K562 (cell line): ENCODE results near the gene IL27RA. TPM values are rescaled to one million over a fixed set of nuclear protein-coding genes. Genes with fewer than 3 reads are reported as not detected.

Source experiments
- ATAC-seq: fragments of 200-7000 bp; cut with Tn5 transposase; 3 replicates; pipeline ENCODE4 v1.9.1; 2020; ENCODE audit warnings: moderate library complexity
- BruUV-seq: library from RNA; stranded (reverse); fragments of 400-500 nt; replicated peaks from 2 replicates; lab custom pipeline; 2021; lab: Mats Ljungman, UMichigan
- CTCF ChIA-PET: fragments of 300-600 bp; formaldehyde crosslinking; extraction: SDS; loops from one replicate; lab custom pipeline; 2021; ENCODE audit warnings: low intra/inter-chr PET ratio; lab: Yijun Ruan, JAX
- POLR2A ChIA-PET: fragments of 300-600, 350-650 bp; sonication (Branson Sonifier 250); formaldehyde crosslinking; extraction: SDS; loops from one replicate; lab custom pipeline; 2021; ENCODE audit warnings: antibody characterized with exemption, inconsistent platforms; lab: Yijun Ruan, JAX
- DNase-seq, 4 experiments: peaks; one replicate each; pipeline versions ENCODE4 v3.0.0 to v3.0.0-alpha.2; 2011 to 2018; ENCODE audit warnings: low spot score in 3 of 4, mixed read lengths in 3 of 4; ENCODE audit errors: extremely low read depth in 1 of 4
- FAIRE-seq: peaks from 2 replicates; lab custom pipeline; 2011; peaks lifted over from hg19 to GRCh38; lab: Jason Lieb, UNC
- H2AFZ ChIP-seq: 2 replicates; pipeline ENCODE4 v1.6.0; 2011; ENCODE audit warnings: low read depth, low read length, control low read depth, inconsistent platforms
- H3K27ac ChIP-seq: fragments of 200-600 bp; 3 replicates; pipeline ENCODE4 v1.8.0; 2011; ENCODE audit warnings: low read depth, mild to moderate bottlenecking, control low read depth, inconsistent platforms, low read length, moderate library complexity, mixed read lengths; ENCODE audit errors: extremely low read depth
- H3K27me3 ChIP-seq, 2 experiments: fragments of 300-600 bp in 1 of 2; 2 replicates in 1 of 2; 3 replicates in 1 of 2; pipeline versions ENCODE4 v1.6.0 to v1.8.0; 2011; ENCODE audit warnings: inconsistent platforms in 2 of 2, low read length in 2 of 2, mild to moderate bottlenecking in 1 of 2, mixed read lengths in 1 of 2, moderate library complexity in 1 of 2; ENCODE audit not compliant: control insufficient read depth in 2 of 2, insufficient read depth in 2 of 2
- H3K36me3 ChIP-seq: fragments of 300-600 bp; 3 replicates; pipeline ENCODE4 v1.8.0; 2011; ENCODE audit warnings: mild to moderate bottlenecking, low read length, inconsistent platforms; ENCODE audit not compliant: control insufficient read depth, insufficient read depth
- H3K4me1 ChIP-seq, 2 experiments: fragments of 200-600 bp in 1 of 2; replicated peaks in 1 of 2; 2 replicates in 1 of 2; 3 replicates in 1 of 2; pipeline versions ENCODE4 v1.5.1 to v1.8.0; 2011; ENCODE audit warnings: inconsistent platforms in 2 of 2, low read length in 2 of 2, mild to moderate bottlenecking in 1 of 2, mixed read lengths in 1 of 2, moderate library complexity in 1 of 2; ENCODE audit not compliant: control insufficient read depth in 2 of 2, insufficient read depth in 2 of 2
- H3K4me2 ChIP-seq: 2 replicates; pipeline ENCODE4 v1.6.1; 2011; ENCODE audit warnings: low read length, control low read depth, inconsistent platforms, mixed read lengths; ENCODE audit not compliant: insufficient read depth
- H3K4me3 ChIP-seq: fragments of 200-600 bp; sonication (generic), shearing (Covaris generic); 2 replicates; pipeline ENCODE4 v1.5.1; 2016; ENCODE audit warnings: control low read depth, inconsistent platforms
- H3K79me2 ChIP-seq: fragments of 200-600 bp; 3 replicates; pipeline ENCODE4 v1.8.0; 2011; ENCODE audit warnings: low read length, inconsistent platforms; ENCODE audit not compliant: control insufficient read depth, insufficient read depth
- H3K9ac ChIP-seq, 2 experiments: 2 replicates each; pipeline versions ENCODE4 v1.6.0 to v1.6.1; 2011; ENCODE audit warnings: low read depth in 2 of 2, low read length in 2 of 2, control low read depth in 1 of 2, inconsistent platforms in 1 of 2, mild to moderate bottlenecking in 1 of 2, mixed read lengths in 1 of 2; ENCODE audit not compliant: insufficient read depth in 1 of 2
- H3K9me1 ChIP-seq: one replicate; pipeline ENCODE4 v1.6.0; 2011; ENCODE audit warnings: inconsistent platforms, mild to moderate bottlenecking, low read length, moderate library complexity; ENCODE audit not compliant: control insufficient read depth, insufficient read depth
- H3K9me3 ChIP-seq: replicated peaks from 2 replicates; pipeline ENCODE4 v1.5.1; 2011; ENCODE audit warnings: low read depth, low read length, inconsistent platforms; ENCODE audit not compliant: control insufficient read depth, insufficient read depth
- H4K20me1 ChIP-seq: replicated peaks from 2 replicates; pipeline ENCODE4 v1.6.1; 2011; ENCODE audit warnings: low read length, inconsistent platforms, mixed read lengths; ENCODE audit not compliant: control insufficient read depth, insufficient read depth
- ARID2 ChIP-seq: fragments of 450-650 bp; IDR thresholded peaks from 2 replicates; pipeline ENCODE4 v1.6.1; 2017; ENCODE audit warnings: antibody characterized with exemption, mild to moderate bottlenecking
- CHCHD3 ChIP-seq: fragments of 250-450 bp; sonication (Bioruptor Pico); IDR thresholded peaks from 2 replicates; pipeline ENCODE4 v2.1.2; 2022; ENCODE audit warnings: mild to moderate bottlenecking
- CREB3L1 ChIP-seq: fragments of 450-650 bp; IDR thresholded peaks from 2 replicates; pipeline ENCODE4 v1.6.1; 2014; ENCODE audit warnings: low read depth, mild to moderate bottlenecking, moderate library complexity, borderline replicate concordance
- GABPA ChIP-seq: fragments of 200-800 bp; sonication (Bioruptor generic); conservative IDR thresholded peaks from 2 replicates; pipeline ENCODE4 v1.6.1; 2016; ENCODE audit warnings: low read depth, missing genetic modification characterization, missing compliant biosample characterization
- HMGXB4 ChIP-seq: sonication (generic); formaldehyde crosslinking; IDR thresholded peaks from 2 replicates; pipeline ENCODE4 v1.8.1; 2023; ENCODE audit warnings: mild to moderate bottlenecking, missing genetic modification reagents
- JUNB ChIP-seq: fragments of 450-650 bp; formaldehyde crosslinking; conservative IDR thresholded peaks from 2 replicates; pipeline ENCODE4 v1.4.0; 2020; ENCODE audit warnings: mild to moderate bottlenecking
- MBD2 ChIP-seq: sonication (generic); IDR thresholded peaks from 2 replicates; pipeline ENCODE4 v1.6.1; 2016; ENCODE audit warnings: low read depth, borderline replicate concordance
- MTA3 ChIP-seq: fragments of 450-650 bp; formaldehyde crosslinking; IDR thresholded peaks from 2 replicates; pipeline ENCODE4 v1.6.1; 2017; ENCODE audit warnings: mild to moderate bottlenecking, borderline replicate concordance
- PURB ChIP-seq: sonication (generic); formaldehyde crosslinking; IDR thresholded peaks from 2 replicates; pipeline ENCODE4 v1.9.0; 2021; ENCODE audit warnings: low read depth, mild to moderate bottlenecking, missing genetic modification reagents
- SNRNP70 ChIP-seq: fragments of 200-400 bp; formaldehyde crosslinking; optimal IDR thresholded peaks from 2 replicates; pipeline ENCODE3; 2017; ENCODE audit warnings: low read depth, low read length
- SREBF1 ChIP-seq: fragments of 150-350 bp; IDR thresholded peaks from 2 replicates; pipeline ENCODE4 v1.6.1; 2014; ENCODE audit warnings: antibody characterized with exemption, low read depth, low read length, borderline replicate concordance
- TCF3 ChIP-seq: sonication (generic); formaldehyde crosslinking; IDR thresholded peaks from 2 replicates; pipeline ENCODE4 v1.4.0; 2020; ENCODE audit warnings: mild to moderate bottlenecking, missing genetic modification reagents
- VEZF1 ChIP-seq: fragments of 200-800 bp; sonication (Bioruptor generic); IDR thresholded peaks from 2 replicates; pipeline ENCODE4 v1.6.1; 2017; ENCODE audit warnings: missing genetic modification characterization, missing compliant biosample characterization
- ZNF655 ChIP-seq: fragments of 250-450 bp; sonication (Bioruptor Pico); IDR thresholded peaks from 2 replicates; pipeline ENCODE4 v1.5.0; 2021
- ZNF764 ChIP-seq: fragments of 250-450 bp; sonication (Bioruptor Pico); IDR thresholded peaks from 2 replicates; pipeline ENCODE4 v1.4.0; 2020; ENCODE audit warnings: low read depth, mild to moderate bottlenecking, moderate library complexity
- ZNF766 ChIP-seq: fragments of 200-800 bp; sonication (Bioruptor generic); conservative IDR thresholded peaks from 2 replicates; pipeline ENCODE4 v1.6.1; 2016; ENCODE audit warnings: missing genetic modification characterization, missing compliant biosample characterization
- ZNF780A ChIP-seq: fragments of 250-450 bp; sonication (Bioruptor Pico); IDR thresholded peaks from 2 replicates; pipeline ENCODE4 v1.5.0; 2021; ENCODE audit warnings: mild to moderate bottlenecking
- WGBS: fragments of 100-300 bp; shearing (Covaris generic); methylation state at CpG from one replicate; pipeline ENCODE4 v1.1.6; 2016; ENCODE audit warnings: low coverage, mixed read lengths; ENCODE audit not compliant: insufficient coverage; ENCODE audit errors: missing lambda C conversion rate; 5-methylcytosine and 5-hydroxymethylcytosine counted together
- in situ Hi-C: fragments of 300-500 bp; cut with MboI; formaldehyde crosslinking; loops from 4 replicates; pipeline ENCODE4 v1.15.0; 2018; ENCODE audit warnings: inconsistent platforms, mixed read lengths
- intact Hi-C: fragments of 100-400 bp; cut with micrococcal nuclease; formaldehyde crosslinking; loops from 2 replicates; pipeline ENCODE4 v1.14.2; 2022
- polyA plus RNA-seq, 8 experiments: library from polyadenylated mRNA; depleted of rRNA in 4 of 8; stranded (reverse) in 5 of 8; unstranded in 3 of 8; fragments of >200 nt; fragmentation: Nextera tagmentation in 2 of 8; fragmentation: Illumina TruSeq in 1 of 8; extraction: Ambion mirVana in 2 of 8; extraction: Trizol in 1 of 8; gene quantifications; 2 replicates each; pipeline versions ENCODE4 v1.2.1 to v1.2.3, GENCODE V29; 2011 to 2014; ENCODE audit warnings: inconsistent platforms in 1 of 8, missing spikeins in 1 of 8
- total RNA-seq, 7 experiments: library from RNA; depleted of rRNA in 6 of 7; stranded (reverse); fragments of >200 nt in 6 of 7; fragmentation: Illumina TruSeq in 2 of 7; extraction: Trizol in 2 of 7; gene quantifications; 2 replicates each; pipeline versions ENCODE4 v1.2.1 to v1.2.3, GENCODE V29; 2011 to 2021; ENCODE audit warnings: low replicate concordance in 1 of 7

IL27RA gene
- total and polyA plus RNA-seq, 9 of the 15 experiments (the other 6 are each of a cell fraction or from before 2014, with no cell fraction given), result 1.9 to 15.9 (median 12.0) TPM

GRCh38 chr19:14102102-14102696 is 70.6 kb downstream of the IL27RA start:
- TF ChIP-seq ZNF780A (CRISPR knock-in tag) (no peak), ZNF655 (CRISPR knock-in tag) (no peak), PURB (CRISPR knock-in tag) (no peak), ARID2 (no peak), CHCHD3 (CRISPR knock-in tag) (no peak), MBD2 (no peak), SREBF1 (no peak), TCF3 (CRISPR knock-in tag) (no peak), ZNF766 (CRISPR knock-in tag) (no peak), JUNB (CRISPR knock-in tag) (no peak), CREB3L1 (no peak), GABPA (tag) (no peak), HMGXB4 (CRISPR knock-in tag) (no peak), SNRNP70 (no peak), ZNF764 (CRISPR knock-in tag) (no peak), VEZF1 (no peak), MTA3 (no peak)
- no peaks in the 10 kb centered on the region for H3K27me3 ChIP-seq
- peaks cover 0 to 5% of the 10 kb centered on the region in 2 experiments; a peak in 1 of 5 replicates for H3K4me1 ChIP-seq
- H3K4me3 ChIP-seq, result no peak overlapping the region
- H3K27ac ChIP-seq, result no peak overlapping the region
- DNase-seq (no peak), ATAC-seq (no peak), FAIRE-seq (no peak)
- ChIA-PET POLR2A (no interaction called here), CTCF (no interaction called here)
- BruUV-seq, result no TSS peak
- WGBS, result 85% methylated on average over 11 of the region's 11 CpGs
- no peak overlapping the region for H2AFZ ChIP-seq
- H3K4me2 ChIP-seq, result no peak overlapping the region
- no peaks in the 10 kb centered on the region for H3K9me1 ChIP-seq
- H3K79me2 ChIP-seq, result no peaks in the 10 kb centered on the region
- no peak overlapping the region for H3K9ac ChIP-seq
- H3K9me3 ChIP-seq, result no peaks in the 10 kb centered on the region
- in situ Hi-C loops, result no loop called here
- intact Hi-C loops, result no loop called here
- H4K20me1 ChIP-seq, result no peaks in the 10 kb centered on the region
- H3K36me3 ChIP-seq, result peaks cover 32% of the 10 kb centered on the region; the same call in 2 of the 3 replicates
